Body of pancreas (tissue), 4 donors: Measurements from ENCODE around the gene FAM184B. TPM values are rescaled to one million over a fixed set of nuclear protein-coding genes. Genes with fewer than 3 reads are reported as not detected.

Experiments
- ATAC-seq: fragments of 150-250 bp; one replicate; pipeline ENCODE4 v1.9.1; 2016
- DNase-seq, 4 donors: peaks; one replicate each; pipeline ENCODE4 v3.0.0-alpha.2; 2019
- H3K27ac ChIP-seq, 4 donors: fragments of 200-600 bp; sonication (generic); 1 replicate in 3 of 4; 2 replicates in 1 of 4; pipeline versions ENCODE4 v1.5.1 to v1.6.1; 2016 to 2019; ENCODE audit warnings: mild to moderate bottlenecking in 1 of 4, mixed read lengths in 1 of 4, moderate library complexity in 1 of 4
- H3K27me3 ChIP-seq, 2 donors: fragments of 200-600 bp; sonication (generic); one replicate each; pipeline ENCODE4 v1.6.0; 2016; ENCODE audit warnings: mild to moderate bottlenecking in 1 of 2
- H3K36me3 ChIP-seq, 2 donors: fragments of 200-600 bp; sonication (generic); replicated peaks in 1 of 2; 2 replicates each; pipeline ENCODE4 v1.5.1; 2016; ENCODE audit warnings: low read depth in 2 of 2; ENCODE audit not compliant: insufficient read depth in 1 of 2
- H3K4me1 ChIP-seq: fragments of 200-600 bp; sonication (generic); one replicate; pipeline ENCODE4 v1.6.0; 2016
- H3K4me3 ChIP-seq, 2 donors: fragments of 200-600 bp; sonication (generic); 1 replicate in 1 of 2; 2 replicates in 1 of 2; pipeline ENCODE4 v1.5.1; 2016 to 2019
- H3K9me3 ChIP-seq, 3 donors: fragments of 200-600 bp; sonication (generic); 1 replicate in 2 of 3; 2 replicates in 1 of 3; pipeline ENCODE4 v1.5.1; 2016
- CTCF ChIP-seq, 7 experiments: fragments of 450-650 bp in 4 of 7; fragments of 200-600 bp in 3 of 7; sonication (generic) in 3 of 7; IDR thresholded peaks; one replicate each; pipeline ENCODE4 v1.5.1; 2016 to 2019; ENCODE audit warnings: antibody characterized with exemption in 7 of 7
- POLR2A ChIP-seq, 3 donors: fragments of 450-650 bp; IDR thresholded peaks; one replicate each; pipeline ENCODE4 v1.6.1; 2016; ENCODE audit warnings: antibody characterized with exemption in 3 of 3, mild to moderate bottlenecking in 2 of 3
- WGBS, 2 donors: methylation state at CpG; one replicate each; pipeline ENCODE4 v1.1.5; 2017; 5-methylcytosine and 5-hydroxymethylcytosine counted together
- intact Hi-C: fragments of 100-400 bp; cut with DNase I; formaldehyde crosslinking; loops from one replicate; pipeline ENCODE4 v1.15.1; 2023
- total RNA-seq, 2 donors: library from RNA; depleted of rRNA; stranded (reverse); fragments of >200 nt; gene quantifications; one replicate each; pipeline ENCODE4 v1.1.0, GENCODE V29; 2016

FAM184B gene
- total RNA-seq, 2 donors from 2014 or later = not detected

- Histone ChIP-seq H3K27ac (no peak overlapping the region), H3K36me3 (no peaks in the 10 kb centered on the region), H3K4me3 (no peak overlapping the region), H3K4me1 (no peaks in the 10 kb centered on the region), H3K9me3 (no peaks in the 10 kb centered on the region), H3K27me3 (no peaks in the 10 kb centered on the region)
- no peak for TF ChIP-seq CTCF (IDR thresholded peaks at IDR 0.05)
- no peak for TF ChIP-seq POLR2A (IDR thresholded peaks at IDR 0.05)
- intact Hi-C loops = no loop called here
- DNase-seq = no peak
- no peak for ATAC-seq
- WGBS, 2 donors = 21 to 35% methylated on average over 5 of the region's 5 CpGs
Measured at GRCh38 chr4:17719106-17719505, 62.3 kb downstream of the FAM184B start.

DNA sequence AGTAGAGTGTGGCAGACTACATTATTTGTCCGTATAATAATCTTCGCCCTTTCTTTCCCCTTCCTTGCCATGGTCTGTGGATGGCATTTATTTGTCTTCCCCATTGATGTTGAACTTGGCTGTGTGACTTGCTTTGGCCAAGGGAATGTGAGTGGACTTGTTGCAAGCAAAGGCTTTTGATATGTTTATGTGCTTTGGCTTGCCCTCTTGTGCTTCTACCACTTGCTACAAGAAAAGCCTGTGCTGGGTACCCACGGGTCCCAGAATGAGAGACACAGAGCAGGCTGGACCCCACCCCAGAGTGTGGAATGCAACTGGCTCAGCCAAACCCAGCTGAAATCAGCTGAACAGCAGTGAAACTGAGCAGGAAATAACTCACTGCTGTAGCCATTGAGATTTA, 63.0 kb downstream of the FAM184B start:
- no peaks in the 10 kb centered on the region for H3K36me3 ChIP-seq
- DNase-seq = no peak
- no peaks in the 10 kb centered on the region for H3K4me1 ChIP-seq
- no peaks in the 10 kb centered on the region for H3K27me3 ChIP-seq
- no peak overlapping the region for H3K27ac ChIP-seq
- intact Hi-C loops = no loop called here
- 64 to 76% methylated on average over 2 to 3 of the region's 3 CpGs for WGBS, 2 donors
- no peaks in the 10 kb centered on the region for H3K9me3 ChIP-seq
- ATAC-seq = no peak
- H3K4me3 ChIP-seq = no peak overlapping the region
- TF ChIP-seq POLR2A (IDR thresholded peaks at IDR 0.05) = no peak
- no peak for TF ChIP-seq CTCF (IDR thresholded peaks at IDR 0.05)

GRCh38 chr4:17717301-17717700, 64.1 kb downstream of the FAM184B start:
- Histone ChIP-seq H3K27me3 (no peaks in the 10 kb centered on the region), H3K4me1 (no peaks in the 10 kb centered on the region), H3K4me3 (no peak overlapping the region), H3K36me3 (no peaks in the 10 kb centered on the region), H3K27ac (no peak overlapping the region), H3K9me3 (no peaks in the 10 kb centered on the region)
- 55 to 62% methylated on average over 5 of the region's 5 CpGs for WGBS, 2 donors
- DNase-seq = no peak
- no peak for ATAC-seq
- TF ChIP-seq POLR2A (IDR thresholded peaks at IDR 0.05) (no peak), CTCF (IDR thresholded peaks at IDR 0.05) (no peak)
- intact Hi-C loops = no loop called here

DNA sequence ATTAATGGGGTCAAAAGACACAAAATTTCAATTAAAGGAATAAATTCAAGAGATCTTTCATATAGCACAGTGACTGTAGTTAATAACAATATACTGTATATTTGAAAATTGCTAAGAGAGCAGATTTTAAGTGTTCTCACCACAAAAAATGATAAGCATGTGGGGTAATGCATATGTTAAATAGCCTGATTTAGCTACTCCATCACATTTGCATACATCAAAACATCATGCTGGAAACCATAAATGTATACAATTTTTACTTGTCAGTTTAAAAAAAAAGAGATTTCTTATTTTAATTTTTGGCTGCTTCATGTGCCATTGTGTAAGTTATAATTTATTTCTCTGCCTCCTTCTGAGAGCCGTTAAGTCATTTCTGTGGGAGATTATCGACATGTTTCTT, 65.9 kb downstream of the FAM184B start:
- Histone ChIP-seq H3K4me1 (no peaks in the 10 kb centered on the region), H3K4me3 (no peak overlapping the region), H3K27me3 (no peaks in the 10 kb centered on the region), H3K36me3 (no peaks in the 10 kb centered on the region), H3K9me3 (no peaks in the 10 kb centered on the region), H3K27ac (no peak overlapping the region)
- DNase-seq = no peak
- intact Hi-C loops = no loop called here
- ATAC-seq = no peak
- TF ChIP-seq POLR2A (IDR thresholded peaks at IDR 0.05) (no peak), CTCF (IDR thresholded peaks at IDR 0.05) (no peak)
- WGBS, 2 donors = 76 to 79% methylated on average over 2 of the region's 2 CpGs

DNA sequence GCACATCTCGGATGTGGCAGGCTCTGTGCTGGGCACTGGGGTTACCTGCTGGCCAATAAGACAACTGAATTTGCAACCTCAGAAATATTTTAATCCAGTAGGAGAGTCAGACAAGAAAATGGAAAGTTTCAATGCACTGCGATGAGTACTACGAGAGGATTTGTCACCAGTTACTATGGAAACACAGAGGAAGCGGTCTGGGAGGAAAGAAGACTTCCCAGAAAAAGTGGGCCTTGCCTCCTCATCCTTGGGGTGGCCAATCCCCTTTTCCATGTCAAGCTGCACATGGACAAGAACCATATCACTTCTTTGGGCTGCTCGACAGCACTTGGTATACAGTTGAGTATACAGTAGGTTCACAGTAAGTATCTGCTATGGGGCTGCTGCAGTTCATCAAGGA, 67.6 kb downstream of the FAM184B start:
- Histone ChIP-seq H3K4me1 (no peaks in the 10 kb centered on the region), H3K36me3 (no peaks in the 10 kb centered on the region), H3K27me3 (no peaks in the 10 kb centered on the region), H3K27ac (no peak overlapping the region), H3K4me3 (no peak overlapping the region), H3K9me3 (no peaks in the 10 kb centered on the region)
- ATAC-seq (no peak), DNase-seq (no peak)
- no peak for TF ChIP-seq CTCF (IDR thresholded peaks at IDR 0.05)
- TF ChIP-seq POLR2A (IDR thresholded peaks at IDR 0.05) = no peak
- 88 to 89% methylated on average over 5 of the region's 5 CpGs for WGBS, 2 donors
- intact Hi-C loops = no loop called here
